GM19397 (cell line): ENCODE results near the gene NPW.

Experiments
- ATAC-seq: cut with Tn5 transposase; IDR thresholded peaks from one replicate; pipeline ENCODE4 v1.9.1; 2021; ENCODE audit warnings: mild to moderate bottlenecking, moderate library complexity; ENCODE audit not compliant: unreplicated experiment

NPW gene

GRCh38 chr16:2034696-2035430 lies 15.3 kb downstream of the NPW start:
- no peak for ATAC-seq

GRCh38 chr16:2035431-2036199 lies 16.0 kb downstream of the NPW start:
- no peak for ATAC-seq

- ATAC-seq = no peak
Measured at GRCh38 chr16:2036200-2036966, 16.8 kb downstream of the NPW start.

- no peak for ATAC-seq
Measured at GRCh38 chr16:2037115-2037514, 17.5 kb downstream of the NPW start.

- no peak for ATAC-seq
Measured at GRCh38 chr16:2037647-2038381, 18.2 kb downstream of the NPW start.

- no peak for ATAC-seq
Measured at GRCh38 chr16:2038382-2039231, 19.0 kb downstream of the NPW start.

- ATAC-seq = no peak
Measured at GRCh38 chr16:2039274-2040031, 19.9 kb downstream of the NPW start.

GRCh38 chr16:2040041-2040786 lies 20.6 kb downstream of the NPW start:
- ATAC-seq = no peak

GRCh38 chr16:2040787-2041522 lies 21.4 kb downstream of the NPW start:
- ATAC-seq = no peak

GRCh38 chr16:2042171-2042985 lies 22.8 kb downstream of the NPW start:
- no peak for ATAC-seq

- no peak for ATAC-seq
Measured at GRCh38 chr16:2042986-2043666, 23.5 kb downstream of the NPW start.

GRCh38 chr16:2043667-2044451 lies 24.3 kb downstream of the NPW start:
- ATAC-seq = no peak

- ATAC-seq = no peak
Measured at GRCh38 chr16:2044541-2044940, 25.0 kb downstream of the NPW start.

GRCh38 chr16:2045965-2046892 lies 26.6 kb downstream of the NPW start:
- ATAC-seq = no peak

- no peak for ATAC-seq
Measured at GRCh38 chr16:2046893-2047329, 27.3 kb downstream of the NPW start.
